DOHH2 (cell line): ENCODE results near the gene CHCHD4.

ENCODE experiments used
- EZH2phosphoT487 ChIP-seq: fragments of 200-600 bp; sonication (generic); IDR thresholded peaks from 2 replicates; pipeline ENCODE4 v1.6.1; 2017; ENCODE audit warnings: borderline replicate concordance, mild to moderate bottlenecking, antibody characterized with exemption, low read length, moderate library complexity, mixed read lengths
- TF ChIP-seq, protein P1 (sequence below): fragments of 200-600 bp; sonication (generic); IDR thresholded peaks from one replicate; pipeline ENCODE4 v1.5.1; 2014; ENCODE audit warnings: antibody characterized with exemption, mild to moderate bottlenecking, low read depth, low read length; ENCODE audit not compliant: poor library complexity, severe bottlenecking

DNA sequence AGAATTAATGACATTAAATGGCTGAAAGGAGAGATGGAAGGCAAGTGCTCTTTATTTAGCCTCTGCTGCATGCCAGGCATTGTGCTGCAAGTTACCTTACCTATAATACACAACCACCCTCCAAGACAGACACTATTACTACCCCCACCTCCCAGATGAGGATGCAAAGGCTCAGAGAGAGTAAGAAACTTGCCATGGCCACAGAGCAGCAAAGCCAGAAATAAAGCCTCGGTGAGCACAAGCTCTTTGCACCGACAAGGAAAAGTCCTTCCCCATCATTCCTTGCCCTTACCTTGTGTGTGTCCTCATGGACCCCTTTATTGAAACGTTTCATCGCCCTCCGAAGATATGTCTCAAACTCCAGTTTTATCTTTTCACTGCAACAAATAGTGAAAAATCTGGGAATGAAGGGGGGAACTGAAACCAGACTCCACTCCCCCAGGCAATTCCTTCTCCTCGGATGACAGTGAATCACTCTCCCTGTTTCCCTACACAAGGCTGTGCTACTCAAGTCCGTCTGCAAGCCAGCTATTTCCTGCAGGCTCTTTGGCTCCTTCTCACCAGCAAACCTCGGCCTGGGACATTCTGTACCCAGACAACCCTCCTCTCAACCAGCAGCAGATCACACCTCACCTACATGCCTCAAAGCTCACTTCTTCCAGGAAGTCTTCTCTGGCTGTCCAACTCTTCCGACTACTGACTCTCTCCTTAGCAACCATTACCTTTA is 42.4 kb upstream of the CHCHD4 start:
- TF ChIP-seq, protein P1, sequence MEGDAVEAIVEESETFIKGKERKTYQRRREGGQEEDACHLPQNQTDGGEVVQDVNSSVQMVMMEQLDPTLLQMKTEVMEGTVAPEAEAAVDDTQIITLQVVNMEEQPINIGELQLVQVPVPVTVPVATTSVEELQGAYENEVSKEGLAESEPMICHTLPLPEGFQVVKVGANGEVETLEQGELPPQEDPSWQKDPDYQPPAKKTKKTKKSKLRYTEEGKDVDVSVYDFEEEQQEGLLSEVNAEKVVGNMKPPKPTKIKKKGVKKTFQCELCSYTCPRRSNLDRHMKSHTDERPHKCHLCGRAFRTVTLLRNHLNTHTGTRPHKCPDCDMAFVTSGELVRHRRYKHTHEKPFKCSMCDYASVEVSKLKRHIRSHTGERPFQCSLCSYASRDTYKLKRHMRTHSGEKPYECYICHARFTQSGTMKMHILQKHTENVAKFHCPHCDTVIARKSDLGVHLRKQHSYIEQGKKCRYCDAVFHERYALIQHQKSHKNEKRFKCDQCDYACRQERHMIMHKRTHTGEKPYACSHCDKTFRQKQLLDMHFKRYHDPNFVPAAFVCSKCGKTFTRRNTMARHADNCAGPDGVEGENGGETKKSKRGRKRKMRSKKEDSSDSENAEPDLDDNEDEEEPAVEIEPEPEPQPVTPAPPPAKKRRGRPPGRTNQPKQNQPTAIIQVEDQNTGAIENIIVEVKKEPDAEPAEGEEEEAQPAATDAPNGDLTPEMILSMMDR: no peak
- no peak for TF ChIP-seq EZH2phosphoT487
